Liver (tissue), 9 donors: ENCODE measurements around the gene ZNF232. TPM values are rescaled to one million over a fixed set of nuclear protein-coding genes. Genes with fewer than 3 reads are reported as not detected.

Experiments
- DNase-seq: peaks from one replicate; pipeline ENCODE4 v3.0.0-alpha.2; 2017; ENCODE audit warnings: low spot score
- H3K27ac ChIP-seq, 2 donors: one replicate each; pipeline ENCODE4 v1.7.0; 2013; ENCODE audit warnings: inconsistent platforms in 2 of 2, low read length in 2 of 2, control low read depth in 1 of 2, low read depth in 1 of 2, mild to moderate bottlenecking in 1 of 2
- H3K27me3 ChIP-seq, 4 donors: one replicate each; pipeline versions ENCODE4 v1.6.1 to v1.7.0; 2013; ENCODE audit warnings: low read length in 3 of 4, inconsistent platforms in 1 of 4, mild to moderate bottlenecking in 1 of 4, moderate library complexity in 1 of 4; ENCODE audit not compliant: control insufficient read depth in 4 of 4, insufficient read depth in 4 of 4
- H3K36me3 ChIP-seq, 4 donors: one replicate each; pipeline versions ENCODE4 v1.6.1 to v1.7.0; 2013; ENCODE audit warnings: low read length in 3 of 4, mild to moderate bottlenecking in 3 of 4, low read depth in 1 of 4, moderate library complexity in 1 of 4; ENCODE audit not compliant: control insufficient read depth in 4 of 4, insufficient read depth in 3 of 4
- H3K4me1 ChIP-seq, 4 donors: one replicate each; pipeline versions ENCODE4 v1.6.1 to v1.7.0; 2013; ENCODE audit warnings: low read length in 3 of 4, mild to moderate bottlenecking in 3 of 4, moderate library complexity in 1 of 4; ENCODE audit not compliant: control insufficient read depth in 4 of 4, insufficient read depth in 4 of 4
- H3K4me3 ChIP-seq, 3 donors: one replicate each; pipeline versions ENCODE4 v1.6.1 to v1.7.0; 2013; ENCODE audit warnings: low read length in 3 of 3, control low read depth in 1 of 3, low read depth in 1 of 3, mild to moderate bottlenecking in 1 of 3
- H3K9ac ChIP-seq, 2 donors: one replicate each; pipeline ENCODE4 v1.7.0; 2013; ENCODE audit warnings: low read length in 2 of 2, mild to moderate bottlenecking in 2 of 2, moderate library complexity in 2 of 2, control low read depth in 1 of 2, low read depth in 1 of 2
- H3K9me3 ChIP-seq, 4 donors: one replicate each; pipeline versions ENCODE4 v1.6.1 to v1.7.0; 2013; ENCODE audit warnings: low read length in 3 of 4; ENCODE audit not compliant: control insufficient read depth in 4 of 4
- ATF3 ChIP-seq: IDR thresholded peaks from 2 replicates; pipeline ENCODE4 v1.6.1; 2016; ENCODE audit warnings: antibody characterized with exemption
- CTCF ChIP-seq: fragments of 150-350 bp; IDR thresholded peaks from 2 replicates; pipeline ENCODE4 v1.5.1; 2017; ENCODE audit warnings: improper control_type of control experiment, low read depth, low read length; ENCODE audit not compliant: missing input control
- EGR1 ChIP-seq, 2 donors: IDR thresholded peaks; 2 replicates each; pipeline ENCODE4 v1.6.1; 2016 to 2018; ENCODE audit warnings: antibody characterized with exemption in 2 of 2, low read depth in 2 of 2
- FOXA1 ChIP-seq: IDR thresholded peaks from 2 replicates; pipeline ENCODE4 v1.6.1; 2016; ENCODE audit warnings: antibody characterized with exemption
- FOXA2 ChIP-seq: IDR thresholded peaks from 2 replicates; pipeline ENCODE4 v1.6.1; 2016; ENCODE audit warnings: antibody characterized with exemption
- GABPA ChIP-seq, 2 donors: IDR thresholded peaks in 1 of 2; conservative IDR thresholded peaks in 1 of 2; 2 replicates each; pipeline ENCODE4 v1.6.1; 2016; ENCODE audit warnings: antibody characterized with exemption in 2 of 2, mild to moderate bottlenecking in 1 of 2, moderate library complexity in 1 of 2
- HNF4A ChIP-seq, 2 donors: conservative IDR thresholded peaks; 2 replicates each; pipeline ENCODE4 v1.6.1; 2016; ENCODE audit warnings: antibody characterized with exemption in 2 of 2, mild to moderate bottlenecking in 2 of 2
- HNF4G ChIP-seq: IDR thresholded peaks from 2 replicates; pipeline ENCODE4 v1.6.1; 2016; ENCODE audit warnings: antibody characterized with exemption
- JUND ChIP-seq, 2 donors: IDR thresholded peaks; 2 replicates each; pipeline ENCODE4 v1.6.1; 2016; ENCODE audit warnings: antibody characterized with exemption in 2 of 2
- MAX ChIP-seq: IDR thresholded peaks from 2 replicates; pipeline ENCODE4 v1.6.1; 2016; ENCODE audit warnings: antibody characterized with exemption
- NR2F2 ChIP-seq: IDR thresholded peaks from 2 replicates; pipeline ENCODE4 v1.6.1; 2016; ENCODE audit warnings: antibody characterized with exemption
- RAD21 ChIP-seq, 2 donors: IDR thresholded peaks; 2 replicates each; pipeline ENCODE4 v1.6.1; 2016; ENCODE audit warnings: antibody characterized with exemption in 2 of 2, mild to moderate bottlenecking in 2 of 2
- REST ChIP-seq: IDR thresholded peaks from 2 replicates; pipeline ENCODE4 v1.6.1; 2016; ENCODE audit warnings: antibody characterized with exemption, mild to moderate bottlenecking
- RXRA ChIP-seq, 2 donors: IDR thresholded peaks; 2 replicates each; pipeline ENCODE4 v1.6.1; 2017 to 2018; ENCODE audit warnings: antibody characterized with exemption in 2 of 2, mild to moderate bottlenecking in 1 of 2
- SP1 ChIP-seq: IDR thresholded peaks from 2 replicates; pipeline ENCODE4 v1.6.1; 2018; ENCODE audit warnings: antibody characterized with exemption, mild to moderate bottlenecking
- TAF1 ChIP-seq: conservative IDR thresholded peaks from 2 replicates; pipeline ENCODE4 v1.6.1; 2016; ENCODE audit warnings: antibody characterized with exemption, mild to moderate bottlenecking
- YY1 ChIP-seq: IDR thresholded peaks from 2 replicates; pipeline ENCODE4 v1.6.1; 2016; ENCODE audit warnings: antibody characterized with exemption, mild to moderate bottlenecking
- ZBTB33 ChIP-seq: IDR thresholded peaks from 2 replicates; pipeline ENCODE4 v1.6.1; 2016; ENCODE audit warnings: antibody characterized with exemption
- WGBS: extraction: QIAGEN DNeasy Blood & Tissue Kit; methylation state at CpG from one replicate; pipeline ENCODE4 v1.1.7; 2013; 5-methylcytosine and 5-hydroxymethylcytosine counted together
- polyA plus RNA-seq, 2 donors: library from polyadenylated mRNA; stranded (reverse) in 1 of 2; unstranded in 1 of 2; fragments of 200-250 nt in 1 of 2; fragments of >200 nt in 1 of 2; fragmentation: Nextera tagmentation in 1 of 2; extraction: Ambion mirVana in 1 of 2; gene quantifications; one replicate each; pipeline versions ENCODE4 v1.2.1 to v1.2.3, GENCODE V29; 2013 to 2015
- total RNA-seq, 2 donors: library from RNA; depleted of rRNA; stranded (reverse); fragments of >200 nt; gene quantifications; one replicate each; pipeline ENCODE4 v1.2.3, GENCODE V29; 2014
- donor health status: healthy.
- donor health status: healthy.
- donor health status: healthy.
- donor health status: healthy.
- donor health status: healthy.

The ZNF232 gene
- total and polyA plus RNA-seq, 4 donors, result 2.5 to 4.0 (median 3.0) TPM

GRCh38 chr17:5120036-5120435, 8.4 kb upstream of the ZNF232 start:
- Histone ChIP-seq H3K9ac (no peak overlapping the region), H3K27me3 (peaks cover 0 to 2% (median under 1%) of the 10 kb centered on the region in 4 donors), H3K27ac (no peak overlapping the region), H3K4me1 (peaks cover 0 to 6% (median 4%) of the 10 kb centered on the region in 4 donors), H3K9me3 (peaks cover 0 to 13% (median 6%) of the 10 kb centered on the region in 4 donors), H3K4me3 (no peak overlapping the region), H3K36me3 (no peaks in the 10 kb centered on the region)
- TF ChIP-seq TAF1 (no peak), REST (no peak), CTCF (no peak), YY1 (no peak), MAX (no peak), SP1 (no peak), HNF4A (conservative IDR thresholded peaks at IDR 0.05) (no peak), GABPA (IDR thresholded peaks at IDR 0.05 in 1 of 2, conservative IDR thresholded peaks at IDR 0.05 in 1 of 2) (no peak), NR2F2 (no peak), RAD21 (IDR thresholded peaks at IDR 0.05) (no peak), FOXA2 (no peak), ATF3 (no peak), ZBTB33 (no peak), JUND (IDR thresholded peaks at IDR 0.05) (no peak), HNF4G (no peak), RXRA (IDR thresholded peaks at IDR 0.05) (no peak), FOXA1 (no peak), EGR1 (IDR thresholded peaks at IDR 0.05; ENCODE audit: low read depth in 2 of 2) (no peak)
- DNase-seq, result no peak
- 78% methylated on average over 7 of the region's 7 CpGs for WGBS
